SK-N-MC (cell line): ENCODE data around the gene LAPTM5.

Experiments used
- DNase-seq: peaks from one replicate; pipeline ENCODE4 v3.0.0-alpha.2; 2011; ENCODE audit warnings: low read depth, low spot score
- H3K27ac ChIP-seq: fragments of 200-600 bp; sonication (generic); 2 replicates; pipeline ENCODE4 v1.5.1; 2016; ENCODE audit warnings: mixed run types
- H3K36me3 ChIP-seq: fragments of 200-600 bp; sonication (generic); 2 replicates; pipeline ENCODE4 v1.6.1; 2017; ENCODE audit warnings: antibody characterized with exemption, low read length, mixed read lengths; ENCODE audit not compliant: insufficient read depth
- H3K4me3 ChIP-seq: fragments of 200-600 bp; sonication (generic); 2 replicates; pipeline ENCODE4 v1.5.1; 2016
- H3K9ac ChIP-seq: fragments of 200-600 bp; sonication (generic); 2 replicates; pipeline ENCODE4 v1.8.0; 2017; ENCODE audit warnings: mixed run types, mixed read lengths; ENCODE audit not compliant: insufficient read length
- H3K9me3 ChIP-seq: fragments of 200-600 bp; sonication (generic); 2 replicates; pipeline ENCODE4 v1.6.1; 2017; ENCODE audit warnings: low read depth, mild to moderate bottlenecking, antibody characterized with exemption, low read length, moderate library complexity, mixed read lengths
- EZH2 ChIP-seq: fragments of 200-600 bp; sonication (generic); IDR thresholded peaks from one replicate; pipeline ENCODE4 v1.6.1; 2017; ENCODE audit warnings: antibody characterized with exemption
- FOXP2 ChIP-seq: optimal IDR thresholded peaks from 2 replicates; pipeline ENCODE3; 2011; ENCODE audit warnings: mild to moderate bottlenecking, moderate library complexity; ENCODE audit not compliant: insufficient read depth; ENCODE audit errors: extremely low read length, control extremely low read depth
- POLR2AphosphoS5 ChIP-seq: IDR thresholded peaks from 2 replicates; pipeline ENCODE4 v1.6.1; 2012; ENCODE audit warnings: mild to moderate bottlenecking, low read depth, low read length, borderline replicate concordance

Gene LAPTM5

DNA sequence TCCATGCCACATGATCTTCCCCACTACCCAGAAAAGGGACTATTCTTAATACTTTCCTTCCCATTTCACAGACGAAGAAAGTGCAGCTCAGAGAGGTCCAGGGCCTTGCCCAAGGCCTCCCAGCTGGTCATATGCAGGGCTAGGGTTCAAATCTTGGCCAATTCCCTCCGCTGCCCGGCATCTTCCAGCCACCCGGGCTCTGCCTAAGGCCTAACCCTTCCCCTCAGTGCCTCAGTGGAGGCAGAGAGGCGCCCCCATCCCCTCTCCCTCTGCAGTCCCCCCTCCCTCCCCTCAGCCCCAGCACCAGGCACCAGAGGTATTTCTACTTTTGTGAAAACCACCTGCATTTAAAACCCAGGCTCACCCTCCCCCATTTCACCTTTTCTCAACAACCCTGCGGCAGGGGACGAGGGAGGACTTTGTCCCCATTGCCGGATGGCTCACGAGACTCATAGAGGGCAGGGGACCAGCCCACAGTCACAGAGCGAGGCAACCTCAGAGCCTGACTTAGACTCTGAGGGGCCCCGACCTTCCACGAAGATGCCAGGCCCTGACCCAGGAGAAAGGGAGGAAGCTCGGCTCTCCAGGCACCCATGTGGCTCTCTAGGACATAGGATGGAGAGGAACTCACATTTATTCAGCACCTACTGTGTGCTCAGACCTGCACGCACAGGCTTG lies 12.3 kb downstream of the LAPTM5 start:
- H3K27ac ChIP-seq, result no peak overlapping the region
- no peak for DNase-seq
- no peak overlapping the region for H3K4me3 ChIP-seq
- no peaks in the 10 kb centered on the region for H3K9me3 ChIP-seq
- H3K36me3 ChIP-seq, result no peaks in the 10 kb centered on the region
- TF ChIP-seq EZH2 (no peak), FOXP2 (no peak), POLR2AphosphoS5 (no peak)
- H3K9ac ChIP-seq, result no peak overlapping the region

DNA sequence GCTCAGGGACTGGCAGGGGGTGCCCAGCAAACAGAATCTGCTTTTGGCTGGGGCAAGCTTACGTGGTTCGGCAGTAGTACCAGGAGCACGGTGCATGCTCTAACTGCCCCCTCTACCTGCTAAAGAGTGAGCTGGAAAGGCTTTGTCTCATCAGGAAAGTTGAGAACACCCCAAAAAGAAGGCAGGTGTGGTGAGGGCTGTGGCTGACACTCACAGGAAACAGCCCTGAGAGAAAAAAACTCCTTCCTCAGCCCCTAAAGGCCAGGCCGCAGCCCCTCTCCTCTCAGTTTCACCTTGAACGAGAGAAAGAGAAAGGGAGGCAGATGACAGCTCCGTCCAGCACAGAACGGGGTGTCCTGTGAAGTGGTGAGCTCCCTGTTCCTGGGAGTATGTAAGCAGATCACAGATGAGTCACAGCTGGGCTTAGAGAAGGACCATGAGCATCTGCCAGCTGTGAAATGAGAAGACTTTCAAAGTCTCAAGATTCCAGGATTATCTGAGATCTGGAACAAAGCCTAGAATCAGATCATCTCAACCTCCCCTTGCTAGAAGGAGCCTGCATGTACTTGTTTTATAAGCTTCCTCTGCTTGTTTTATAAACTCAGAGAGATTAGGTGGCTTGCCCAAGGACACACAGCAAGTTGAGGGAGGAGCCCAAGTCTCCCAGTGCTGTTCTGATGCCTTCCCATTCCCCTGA lies 13.4 kb downstream of the LAPTM5 start:
- H3K9me3 ChIP-seq, result no peaks in the 10 kb centered on the region
- TF ChIP-seq FOXP2, result no peak
- no peak for TF ChIP-seq POLR2AphosphoS5
- TF ChIP-seq EZH2, result no peak
- H3K27ac ChIP-seq, result no peak overlapping the region
- no peak overlapping the region for H3K4me3 ChIP-seq
- no peak overlapping the region for H3K9ac ChIP-seq
- DNase-seq, result no peak
- H3K36me3 ChIP-seq, result no peaks in the 10 kb centered on the region

DNA sequence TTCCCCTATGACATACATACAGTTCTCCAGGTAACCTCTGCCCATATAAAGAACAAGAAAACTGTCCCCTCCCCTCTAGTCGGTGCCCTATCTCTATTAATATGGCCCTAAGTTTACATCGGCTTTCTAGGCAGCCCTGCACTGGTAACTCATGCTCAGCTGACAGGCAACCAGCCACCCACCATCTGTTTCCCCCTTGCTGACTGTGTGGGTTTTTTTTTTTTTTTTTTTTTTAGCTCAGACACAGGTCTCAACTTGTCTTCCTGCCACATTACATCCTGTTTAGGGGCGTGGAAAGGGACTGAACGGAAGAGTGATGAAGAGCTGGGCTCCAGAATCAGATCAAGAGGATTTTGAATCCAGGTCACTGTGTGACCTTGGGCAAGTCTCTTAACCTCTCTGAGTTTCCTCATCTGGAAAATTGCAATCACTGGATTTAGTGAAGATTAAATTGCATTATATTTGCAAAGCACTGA lies 14.0 kb downstream of the LAPTM5 start:
- no peak for TF ChIP-seq EZH2
- Histone ChIP-seq H3K9ac (no peak overlapping the region), H3K36me3 (no peaks in the 10 kb centered on the region), H3K27ac (no peak overlapping the region), H3K9me3 (no peaks in the 10 kb centered on the region), H3K4me3 (no peak overlapping the region)
- no peak for DNase-seq

DNA sequence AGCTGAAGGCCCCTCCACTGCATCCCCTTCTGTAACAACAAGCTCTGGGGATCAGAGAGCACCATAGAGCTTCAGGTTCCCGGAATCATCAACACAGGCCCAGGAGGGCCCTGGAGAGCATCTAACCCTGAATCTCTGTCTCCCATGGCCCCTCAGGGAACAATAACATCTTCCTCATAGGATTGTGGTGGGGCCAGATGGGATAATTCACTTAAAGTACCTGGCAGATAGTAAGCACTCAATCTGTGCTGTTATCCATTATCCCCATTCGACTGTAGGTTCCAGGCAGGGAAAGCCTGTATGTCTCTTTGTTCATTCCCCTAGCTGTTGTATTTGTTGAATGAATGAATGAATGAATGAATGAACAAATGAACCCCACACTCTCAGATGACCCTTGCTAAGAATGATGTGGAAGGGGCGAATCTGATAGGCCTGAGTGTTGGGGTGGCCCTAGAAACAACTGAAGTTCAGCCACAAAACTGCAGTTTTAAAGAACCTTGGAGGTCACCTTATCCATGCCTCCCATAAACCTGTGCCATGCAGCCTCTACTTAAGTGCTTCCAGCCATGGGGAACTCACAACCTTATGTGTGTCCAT lies 14.5 kb downstream of the LAPTM5 start:
- Histone ChIP-seq H3K4me3 (no peak overlapping the region), H3K9ac (no peak overlapping the region), H3K36me3 (no peaks in the 10 kb centered on the region), H3K9me3 (no peaks in the 10 kb centered on the region), H3K27ac (no peak overlapping the region)
- no peak for TF ChIP-seq POLR2AphosphoS5
- TF ChIP-seq EZH2, result no peak
- TF ChIP-seq FOXP2, result no peak
- no peak for DNase-seq

DNA sequence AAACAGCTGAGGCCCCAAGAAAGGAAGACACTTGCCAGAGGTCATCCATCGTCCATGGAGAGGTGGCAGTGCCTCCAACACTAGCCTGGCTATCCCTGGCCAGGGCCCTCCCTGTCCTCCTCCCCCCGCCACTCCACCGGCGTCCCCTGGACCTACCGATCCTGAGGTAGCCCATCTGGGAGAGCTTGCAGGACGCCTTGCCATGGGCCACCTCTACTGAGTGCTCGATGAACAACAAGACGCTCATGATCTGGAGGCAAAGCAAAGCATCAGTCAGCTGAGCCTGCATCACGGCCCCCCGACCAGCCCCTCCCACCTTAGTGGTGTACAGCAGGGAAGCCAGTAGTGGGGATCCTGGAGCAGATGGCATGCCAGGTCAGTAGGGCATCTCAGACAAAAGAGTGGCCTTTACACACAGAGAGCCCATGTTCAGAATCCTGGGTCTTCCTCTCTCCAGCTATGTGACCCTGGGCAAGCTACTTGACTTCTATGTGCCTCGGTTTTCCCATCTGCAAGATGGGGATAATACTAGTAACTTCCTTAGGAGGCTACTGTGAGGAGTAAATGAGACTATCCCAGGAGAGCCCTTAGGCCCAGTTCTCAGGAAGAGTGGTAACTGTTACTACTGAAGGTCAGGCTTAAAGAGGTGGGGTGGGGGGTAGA lies 15.1 kb downstream of the LAPTM5 start:
- H3K27ac ChIP-seq, result no peak overlapping the region
- DNase-seq, result no peak
- no peaks in the 10 kb centered on the region for H3K36me3 ChIP-seq
- no peak overlapping the region for H3K9ac ChIP-seq
- no peaks in the 10 kb centered on the region for H3K9me3 ChIP-seq
- no peak for TF ChIP-seq POLR2AphosphoS5
- no peak for TF ChIP-seq FOXP2
- TF ChIP-seq EZH2, result no peak
- H3K4me3 ChIP-seq, result no peak overlapping the region

DNA sequence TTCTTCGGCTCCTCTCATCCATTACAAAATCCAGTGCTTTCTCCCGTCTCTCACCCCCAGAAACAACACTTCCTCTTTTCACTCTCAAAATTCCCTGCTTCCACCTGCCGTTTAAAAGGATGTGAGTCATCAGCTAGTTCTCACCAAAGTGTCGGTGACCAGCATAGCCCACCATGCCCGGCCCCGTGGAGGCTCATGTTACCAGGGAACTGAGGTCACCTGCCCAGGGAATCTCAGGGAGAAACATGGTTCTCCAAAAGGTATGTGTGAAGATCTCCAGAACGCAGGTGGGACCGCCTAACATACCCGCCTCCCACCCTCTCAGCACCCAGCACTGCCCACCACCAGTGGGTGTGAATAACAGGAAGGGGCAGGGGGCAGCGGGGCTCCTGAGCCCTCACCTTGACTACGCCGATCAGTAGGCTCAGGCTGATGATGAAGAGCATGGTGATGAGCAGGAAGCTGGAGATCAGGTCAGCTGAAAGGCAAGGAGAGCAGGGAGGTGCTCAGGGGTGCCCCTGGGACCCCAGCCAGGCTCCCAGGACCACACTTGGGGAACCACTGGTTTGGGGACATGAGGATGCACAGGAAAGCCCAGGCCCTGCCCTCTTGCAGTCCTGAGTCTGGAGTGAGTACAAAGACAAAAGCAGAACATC lies 16.2 kb downstream of the LAPTM5 start:
- H3K27ac ChIP-seq, result no peak overlapping the region
- no peak for DNase-seq
- no peak overlapping the region for H3K9ac ChIP-seq
- H3K4me3 ChIP-seq, result no peak overlapping the region
- TF ChIP-seq EZH2 (no peak), FOXP2 (no peak), POLR2AphosphoS5 (no peak)
- no peaks in the 10 kb centered on the region for H3K9me3 ChIP-seq
- H3K36me3 ChIP-seq, result no peaks in the 10 kb centered on the region

DNA sequence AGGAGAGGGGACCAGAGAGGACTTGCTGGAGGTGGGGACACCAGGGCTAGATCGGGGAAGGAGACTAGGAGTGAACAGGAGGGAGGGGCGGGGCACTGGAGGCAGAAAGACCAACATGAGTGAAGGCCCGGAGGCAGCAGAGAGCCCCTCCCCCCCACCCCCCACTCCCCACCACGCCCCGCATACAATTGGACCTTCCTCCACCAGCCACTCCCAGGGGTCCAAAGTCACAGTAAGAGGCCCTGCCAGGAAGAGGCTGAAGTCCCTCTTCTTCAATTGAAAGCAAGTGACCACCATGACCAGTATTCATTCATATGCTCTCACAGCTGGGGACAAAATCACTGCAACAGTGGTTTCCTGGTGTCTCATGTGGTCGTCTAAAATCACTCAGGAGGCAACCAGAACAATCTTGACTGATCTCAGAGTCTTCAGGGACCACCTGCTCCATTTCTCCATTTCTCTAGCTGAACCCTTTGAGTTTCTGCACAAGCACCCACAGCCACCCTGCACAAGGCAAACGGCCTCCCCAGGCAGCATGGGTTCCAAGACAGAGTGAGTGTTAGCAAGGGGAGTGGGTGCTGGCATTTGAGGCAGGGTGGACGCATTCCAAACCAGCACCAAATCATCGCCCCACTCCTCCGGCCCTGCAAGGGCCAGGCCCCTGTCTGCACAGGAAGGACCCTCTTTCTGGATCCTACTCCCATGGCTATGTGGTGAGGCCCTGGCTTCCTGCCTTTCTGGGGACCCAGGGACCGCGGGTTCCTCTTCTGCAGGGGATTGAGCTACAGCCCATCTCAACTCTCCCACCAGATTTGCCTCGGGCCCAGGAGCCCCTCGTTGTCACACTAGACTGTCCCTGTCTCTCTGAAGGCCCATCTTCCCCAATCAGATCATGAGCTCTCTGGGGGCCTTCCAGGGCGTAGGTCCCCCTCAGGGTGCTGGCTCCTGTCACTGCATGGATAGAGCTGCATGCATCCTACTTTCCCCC lies 17.0 kb downstream of the LAPTM5 start:
- TF ChIP-seq EZH2, result no peak
- TF ChIP-seq POLR2AphosphoS5, result no peak
- TF ChIP-seq FOXP2, result no peak
- Histone ChIP-seq H3K27ac (no peak overlapping the region), H3K9me3 (no peaks in the 10 kb centered on the region), H3K36me3 (no peaks in the 10 kb centered on the region), H3K9ac (no peak overlapping the region), H3K4me3 (no peak overlapping the region)
- DNase-seq, result no peak
